GM23338 (cell line): ENCODE data around the gene MCC. TPM values are rescaled to one million over a fixed set of nuclear protein-coding genes. Genes with fewer than 3 reads are reported as not detected.

ENCODE experiments used
- ATAC-seq: fragments of 200-7000 bp; cut with Tn5 transposase; 3 replicates; pipeline ENCODE4 v1.9.1; 2020
- DNase-seq: peaks from one replicate; pipeline ENCODE4 v3.0.0-alpha.2; 2015; ENCODE audit warnings: low spot score
- H2AFZ ChIP-seq: fragments of 200-600 bp; sonication (generic); 2 replicates; pipeline ENCODE4 v1.8.0; 2016; ENCODE audit warnings: antibody characterized with exemption, mild to moderate bottlenecking, moderate library complexity
- H3F3A ChIP-seq: fragments of 200-600 bp; sonication (generic); replicated peaks from 2 replicates; pipeline ENCODE4 v1.8.0; 2017; ENCODE audit warnings: antibody characterized with exemption, mixed run types, low read depth
- H3K27ac ChIP-seq: fragments of 200-600 bp; sonication (generic); 2 replicates; pipeline ENCODE4 v1.6.1; 2016; ENCODE audit warnings: low read depth
- H3K27me3 ChIP-seq: fragments of 200-600 bp; sonication (generic); 2 replicates; pipeline ENCODE4 v1.8.0; 2016; ENCODE audit warnings: mild to moderate bottlenecking, mixed run types, moderate library complexity; ENCODE audit not compliant: insufficient read depth
- H3K36me3 ChIP-seq: fragments of 200-600 bp; sonication (generic); 2 replicates; pipeline ENCODE4 v1.8.0; 2016; ENCODE audit warnings: mild to moderate bottlenecking; ENCODE audit not compliant: insufficient read depth
- H3K4me1 ChIP-seq: fragments of 200-600 bp; sonication (generic); 2 replicates; pipeline ENCODE4 v1.8.0; 2016; ENCODE audit warnings: mild to moderate bottlenecking, moderate library complexity; ENCODE audit not compliant: insufficient read depth
- H3K4me2 ChIP-seq: fragments of 200-600 bp; sonication (generic); 2 replicates; pipeline ENCODE4 v1.7.1; 2017; ENCODE audit warnings: mixed run types
- H3K4me3 ChIP-seq: fragments of 200-600 bp; sonication (generic); 2 replicates; pipeline ENCODE4 v1.6.1; 2016; ENCODE audit warnings: mixed run types
- H3K79me2 ChIP-seq: fragments of 200-600 bp; sonication (generic); replicated peaks from 2 replicates; pipeline ENCODE4 v1.8.0; 2017; ENCODE audit warnings: mild to moderate bottlenecking; ENCODE audit not compliant: insufficient read depth
- H3K9me2 ChIP-seq: fragments of 200-600 bp; sonication (generic); 2 replicates; pipeline ENCODE4 v1.8.0; 2017; ENCODE audit not compliant: insufficient read depth
- H4K20me1 ChIP-seq: fragments of 200-600 bp; sonication (generic); replicated peaks from 2 replicates; pipeline ENCODE4 v1.8.0; 2017; ENCODE audit warnings: mild to moderate bottlenecking; ENCODE audit not compliant: insufficient read depth
- H3K27ac Mint-ChIP-seq: 2 replicates; pipeline ENCODE4 v1.8.0; 2020; ENCODE audit warnings: inconsistent platforms, mild to moderate bottlenecking, moderate library complexity, mixed read lengths
- H3K27me3 Mint-ChIP-seq: 3 replicates; pipeline ENCODE4 v1.8.0; 2022; ENCODE audit warnings: low read depth, mild to moderate bottlenecking, moderate library complexity, mixed read lengths, inconsistent platforms; ENCODE audit not compliant: insufficient read depth, poor library complexity
- H3K36me3 Mint-ChIP-seq: 3 replicates; pipeline ENCODE4 v1.8.0; 2021; ENCODE audit warnings: low read depth, mild to moderate bottlenecking, inconsistent platforms, moderate library complexity, mixed read lengths
- H3K4me1 Mint-ChIP-seq: 3 replicates; pipeline ENCODE4 v1.8.0; 2020; ENCODE audit warnings: mild to moderate bottlenecking, inconsistent platforms, mixed read lengths
- H3K4me3 Mint-ChIP-seq: 3 replicates; pipeline ENCODE4 v1.8.0; 2021; ENCODE audit warnings: moderate library complexity, mild to moderate bottlenecking, inconsistent platforms, mixed read lengths
- H3K9me3 Mint-ChIP-seq: 3 replicates; pipeline ENCODE4 v1.8.0; 2020; ENCODE audit warnings: moderate library complexity, mild to moderate bottlenecking, inconsistent platforms, mixed read lengths
- CREB1 ChIP-seq: fragments of 250-450 bp; sonication (Bioruptor Pico); IDR thresholded peaks from 2 replicates; pipeline ENCODE4 v1.5.0; 2020; ENCODE audit warnings: low read depth, mild to moderate bottlenecking, moderate library complexity
- EZH2 ChIP-seq: fragments of 200-600 bp; sonication (generic); IDR thresholded peaks from one replicate; pipeline ENCODE4 v1.8.0; 2017; ENCODE audit warnings: antibody characterized with exemption, mild to moderate bottlenecking, low read depth; ENCODE audit not compliant: unreplicated experiment
- EZH2phosphoT487 ChIP-seq: fragments of 200-600 bp; sonication (generic); IDR thresholded peaks from one replicate; pipeline ENCODE4 v1.8.1; 2018; ENCODE audit warnings: antibody characterized with exemption; ENCODE audit not compliant: unreplicated experiment
- ZNF114 ChIP-seq: fragments of 250-450 bp; sonication (Bioruptor Pico); IDR thresholded peaks from 2 replicates; pipeline ENCODE4 v1.5.0; 2020; ENCODE audit warnings: mild to moderate bottlenecking, moderate library complexity
- ZNF331 ChIP-seq: fragments of 250-450 bp; sonication (Bioruptor Pico); IDR thresholded peaks from 2 replicates; pipeline ENCODE4 v1.5.0; 2020; ENCODE audit warnings: low read depth, mild to moderate bottlenecking, moderate library complexity
- polyA plus RNA-seq: library from polyadenylated mRNA; unstranded; fragments of >200 nt; fragmentation: Nextera tagmentation; extraction: Ambion mirVana; gene quantifications from 2 replicates; pipeline ENCODE4 v1.2.1, GENCODE V29; 2016
- total RNA-seq: library from RNA; depleted of rRNA; stranded (reverse); fragments of >200 nt; shearing (Covaris generic); gene quantifications from 2 replicates; pipeline ENCODE4 v1.2.3, GENCODE V29; 2014
- TF ChIP-seq, protein P1 (sequence below): fragments of 250-450 bp; sonication (Bioruptor Pico); IDR thresholded peaks from 2 replicates; pipeline ENCODE4 v1.5.0; 2020; ENCODE audit warnings: mild to moderate bottlenecking, moderate library complexity

The MCC gene
- total and polyA plus RNA-seq, 2 experiments from 2014 or later, result 3.8 to 10.1 TPM

DNA sequence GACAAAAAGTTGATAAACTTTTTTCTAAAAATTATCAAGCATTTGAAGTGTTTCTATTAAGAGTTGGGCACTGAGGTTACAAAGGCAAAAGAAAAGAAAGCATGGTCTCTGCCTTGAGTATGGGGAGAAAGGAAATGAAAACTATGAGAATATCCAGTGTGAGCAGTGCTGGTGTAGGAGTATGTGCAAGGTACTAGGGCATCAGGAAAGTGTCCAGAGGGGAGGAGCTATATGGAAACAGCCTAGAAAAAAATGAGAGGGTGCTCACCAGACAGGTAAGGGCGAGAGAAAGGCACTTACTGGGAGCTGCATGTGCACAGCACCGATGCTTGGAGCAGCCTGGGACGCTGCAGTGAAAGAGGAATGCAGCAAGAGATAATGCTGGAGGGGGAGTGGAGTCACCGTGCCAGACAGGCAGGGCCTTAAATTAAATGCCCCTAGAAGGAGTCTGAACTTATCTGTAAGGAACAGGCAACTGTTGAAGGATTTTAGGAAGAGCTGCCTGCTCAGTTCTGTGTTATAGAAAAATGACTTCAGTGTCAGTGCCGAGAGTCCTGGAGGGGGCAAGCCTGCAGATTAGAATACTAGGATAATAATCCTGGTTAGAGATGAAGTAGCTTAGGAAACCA, 14.0 kb downstream of the MCC start:
- H3F3A ChIP-seq, result no peaks in the 10 kb centered on the region
- H3K9me2 ChIP-seq, result no peaks in the 10 kb centered on the region
- peaks cover 16% of the 10 kb centered on the region for H3K4me1 ChIP-seq
- H3K36me3 ChIP-seq, result peaks cover 4% of the 10 kb centered on the region; the same call in 1 of the 2 replicates
- peaks cover 24% of the 10 kb centered on the region for H3K4me1 Mint-ChIP-seq
- no peak for TF ChIP-seq EZH2
- no peak for TF ChIP-seq EZH2phosphoT487
- TF ChIP-seq, protein P1, sequence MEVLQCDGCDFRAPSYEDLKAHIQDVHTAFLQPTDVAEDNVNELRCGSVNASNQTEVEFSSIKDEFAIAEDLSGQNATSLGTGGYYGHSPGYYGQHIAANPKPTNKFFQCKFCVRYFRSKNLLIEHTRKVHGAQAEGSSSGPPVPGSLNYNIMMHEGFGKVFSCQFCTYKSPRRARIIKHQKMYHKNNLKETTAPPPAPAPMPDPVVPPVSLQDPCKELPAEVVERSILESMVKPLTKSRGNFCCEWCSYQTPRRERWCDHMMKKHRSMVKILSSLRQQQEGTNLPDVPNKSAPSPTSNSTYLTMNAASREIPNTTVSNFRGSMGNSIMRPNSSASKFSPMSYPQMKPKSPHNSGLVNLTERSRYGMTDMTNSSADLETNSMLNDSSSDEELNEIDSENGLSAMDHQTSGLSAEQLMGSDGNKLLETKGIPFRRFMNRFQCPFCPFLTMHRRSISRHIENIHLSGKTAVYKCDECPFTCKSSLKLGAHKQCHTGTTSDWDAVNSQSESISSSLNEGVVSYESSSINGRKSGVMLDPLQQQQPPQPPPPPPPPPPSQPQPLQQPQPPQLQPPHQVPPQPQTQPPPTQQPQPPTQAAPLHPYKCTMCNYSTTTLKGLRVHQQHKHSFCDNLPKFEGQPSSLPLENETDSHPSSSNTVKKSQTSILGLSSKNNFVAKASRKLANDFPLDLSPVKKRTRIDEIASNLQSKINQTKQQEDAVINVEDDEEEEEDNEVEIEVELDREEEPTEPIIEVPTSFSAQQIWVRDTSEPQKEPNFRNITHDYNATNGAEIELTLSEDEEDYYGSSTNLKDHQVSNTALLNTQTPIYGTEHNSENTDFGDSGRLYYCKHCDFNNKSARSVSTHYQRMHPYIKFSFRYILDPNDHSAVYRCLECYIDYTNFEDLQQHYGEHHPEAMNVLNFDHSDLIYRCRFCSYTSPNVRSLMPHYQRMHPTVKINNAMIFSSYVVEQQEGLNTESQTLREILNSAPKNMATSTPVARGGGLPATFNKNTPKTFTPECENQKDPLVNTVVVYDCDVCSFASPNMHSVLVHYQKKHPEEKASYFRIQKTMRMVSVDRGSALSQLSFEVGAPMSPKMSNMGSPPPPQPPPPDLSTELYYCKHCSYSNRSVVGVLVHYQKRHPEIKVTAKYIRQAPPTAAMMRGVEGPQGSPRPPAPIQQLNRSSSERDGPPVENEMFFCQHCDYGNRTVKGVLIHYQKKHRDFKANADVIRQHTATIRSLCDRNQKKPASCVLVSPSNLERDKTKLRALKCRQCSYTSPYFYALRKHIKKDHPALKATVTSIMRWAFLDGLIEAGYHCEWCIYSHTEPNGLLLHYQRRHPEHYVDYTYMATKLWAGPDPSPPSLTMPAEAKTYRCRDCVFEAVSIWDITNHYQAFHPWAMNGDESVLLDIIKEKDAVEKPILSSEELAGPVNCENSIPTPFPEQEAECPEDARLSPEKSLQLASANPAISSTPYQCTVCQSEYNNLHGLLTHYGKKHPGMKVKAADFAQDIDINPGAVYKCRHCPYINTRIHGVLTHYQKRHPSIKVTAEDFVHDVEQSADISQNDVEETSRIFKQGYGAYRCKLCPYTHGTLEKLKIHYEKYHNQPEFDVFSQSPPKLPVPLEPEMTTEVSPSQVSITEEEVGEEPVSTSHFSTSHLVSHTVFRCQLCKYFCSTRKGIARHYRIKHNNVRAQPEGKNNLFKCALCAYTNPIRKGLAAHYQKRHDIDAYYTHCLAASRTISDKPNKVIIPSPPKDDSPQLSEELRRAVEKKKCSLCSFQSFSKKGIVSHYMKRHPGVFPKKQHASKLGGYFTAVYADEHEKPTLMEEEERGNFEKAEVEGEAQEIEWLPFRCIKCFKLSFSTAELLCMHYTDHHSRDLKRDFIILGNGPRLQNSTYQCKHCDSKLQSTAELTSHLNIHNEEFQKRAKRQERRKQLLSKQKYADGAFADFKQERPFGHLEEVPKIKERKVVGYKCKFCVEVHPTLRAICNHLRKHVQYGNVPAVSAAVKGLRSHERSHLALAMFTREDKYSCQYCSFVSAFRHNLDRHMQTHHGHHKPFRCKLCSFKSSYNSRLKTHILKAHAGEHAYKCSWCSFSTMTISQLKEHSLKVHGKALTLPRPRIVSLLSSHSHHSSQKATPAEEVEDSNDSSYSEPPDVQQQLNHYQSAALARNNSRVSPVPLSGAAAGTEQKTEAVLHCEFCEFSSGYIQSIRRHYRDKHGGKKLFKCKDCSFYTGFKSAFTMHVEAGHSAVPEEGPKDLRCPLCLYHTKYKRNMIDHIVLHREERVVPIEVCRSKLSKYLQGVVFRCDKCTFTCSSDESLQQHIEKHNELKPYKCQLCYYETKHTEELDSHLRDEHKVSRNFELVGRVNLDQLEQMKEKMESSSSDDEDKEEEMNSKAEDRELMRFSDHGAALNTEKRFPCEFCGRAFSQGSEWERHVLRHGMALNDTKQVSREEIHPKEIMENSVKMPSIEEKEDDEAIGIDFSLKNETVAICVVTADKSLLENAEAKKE, result no peak
- no peak for TF ChIP-seq CREB1 (CRISPR knock-in tag)
- H2AFZ ChIP-seq, result 0 out of 2 replicates have a peak overlapping the region, but pooled peaks have one; percentile 8
- peaks cover 29% of the 10 kb centered on the region for H3K9me3 Mint-ChIP-seq
- H3K79me2 ChIP-seq, result no peaks in the 10 kb centered on the region
- DNase-seq, result peak; percentile 19
- H3K4me3 ChIP-seq, result no peak overlapping the region
- peak; percentile 82 for ATAC-seq
- H3K27ac ChIP-seq, result no peak overlapping the region
- H3K36me3 Mint-ChIP-seq, result peaks cover 21% of the 10 kb centered on the region
- H3K4me2 ChIP-seq, result no peak overlapping the region
- H4K20me1 ChIP-seq, result no peaks in the 10 kb centered on the region
- H3K4me3 Mint-ChIP-seq, result no peak overlapping the region
- H3K27me3 ChIP-seq, result no peaks in the 10 kb centered on the region
- peaks cover 2% of the 10 kb centered on the region for H3K27me3 Mint-ChIP-seq
- no peak overlapping the region for H3K27ac Mint-ChIP-seq

DNA sequence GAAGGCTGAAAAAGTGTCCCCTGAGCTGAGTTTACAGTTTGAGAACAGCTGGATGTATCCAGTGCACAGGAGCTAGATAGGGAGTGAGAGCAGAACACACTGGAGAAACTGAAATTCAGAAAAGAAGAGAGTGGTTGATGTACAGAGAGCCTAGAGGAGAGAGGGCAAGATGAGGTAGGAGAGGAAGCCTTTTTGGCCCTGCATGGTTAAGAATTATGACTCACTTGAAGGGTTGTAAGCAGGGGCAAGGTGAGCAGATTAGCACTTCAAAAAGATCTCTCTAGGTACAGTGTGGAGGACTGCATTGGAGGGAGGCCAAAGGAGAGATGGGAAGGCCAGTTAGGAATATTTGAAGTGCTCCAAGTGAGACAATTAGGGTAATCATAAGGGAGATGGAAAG, 25.2 kb downstream of the MCC start:
- Mint-ChIP-seq H3K36me3 (no peaks in the 10 kb centered on the region), H3K27ac (no peak overlapping the region), H3K9me3 (no peaks in the 10 kb centered on the region), H3K4me3 (no peak overlapping the region), H3K27me3 (peaks cover 1% of the 10 kb centered on the region), H3K4me1 (peaks cover 4% of the 10 kb centered on the region; the same call in 1 of the 3 replicates)
- no peak overlapping the region for H3K4me3 ChIP-seq
- H3K27me3 ChIP-seq, result no peaks in the 10 kb centered on the region
- 0 out of 2 replicates have a peak, but pooled peaks cover 2% of the 10 kb centered on the region for H3K9me2 ChIP-seq
- DNase-seq, result no peak
- no peaks in the 10 kb centered on the region for H3K4me1 ChIP-seq
- H2AFZ ChIP-seq, result no peak overlapping the region
- ATAC-seq, result no peak
- H4K20me1 ChIP-seq, result no peaks in the 10 kb centered on the region
- H3K4me2 ChIP-seq, result no peak overlapping the region
- TF ChIP-seq ZNF114 (CRISPR knock-in tag), result no peak
- no peak for TF ChIP-seq ZNF331 (CRISPR knock-in tag)
- TF ChIP-seq EZH2, result no peak
- TF ChIP-seq, protein P1, result no peak
- no peaks in the 10 kb centered on the region for H3F3A ChIP-seq
- no peaks in the 10 kb centered on the region for H3K36me3 ChIP-seq
- no peak overlapping the region for H3K27ac ChIP-seq
- no peaks in the 10 kb centered on the region for H3K79me2 ChIP-seq
